Right lobe of liver (tissue), 6 donors: ENCODE measurements around the gene ST3GAL5. TPM values are rescaled to one million over a fixed set of nuclear protein-coding genes. Genes with fewer than 3 reads are reported as not detected.
A peak's percentile ranks its signal among the peaks of the same experiment; 100 is the strongest.

Source experiments
- ATAC-seq, 4 donors: fragments of 200-7000 bp; cut with Tn5 transposase; one replicate each; pipeline ENCODE4 v1.9.1; 2020; ENCODE audit warnings: mild to moderate bottlenecking in 4 of 4, moderate library complexity in 4 of 4
- DNase-seq, 3 donors: peaks; one replicate each; pipeline ENCODE4 v3.0.0-alpha.2; 2020
- H3K27ac ChIP-seq, 3 donors: fragments of 200-600 bp; one replicate each; pipeline ENCODE4 v1.8.0; 2022
- H3K27me3 ChIP-seq, 2 donors: fragments of 200-600 bp; one replicate each; pipeline ENCODE4 v1.8.0; 2022
- H3K36me3 ChIP-seq, 4 donors: fragments of 200-600 bp; sonication (generic) in 1 of 4; one replicate each; pipeline versions ENCODE4 v1.5.1 to v1.8.0; 2017 to 2022; ENCODE audit warnings: control low read depth in 1 of 4
- H3K4me1 ChIP-seq, 4 donors: fragments of 200-600 bp; sonication (generic) in 1 of 4; one replicate each; pipeline versions ENCODE4 v1.5.1 to v1.8.0; 2017 to 2022; ENCODE audit warnings: control low read depth in 1 of 4
- H3K4me3 ChIP-seq, 3 donors: fragments of 200-600 bp; one replicate each; pipeline ENCODE4 v1.8.0; 2022
- H3K9me3 ChIP-seq, 4 donors: fragments of 200-600 bp; sonication (generic) in 1 of 4; one replicate each; pipeline versions ENCODE4 v1.5.1 to v1.8.0; 2017 to 2022; ENCODE audit warnings: control low read depth in 1 of 4
- POLR2A ChIP-seq: fragments of 450-650 bp; IDR thresholded peaks from one replicate; pipeline ENCODE4 v1.6.1; 2017; ENCODE audit warnings: antibody characterized with exemption, mild to moderate bottlenecking
- WGBS: methylation state at CpG from one replicate; pipeline ENCODE4 v1.1.6; 2018; ENCODE audit warnings: low coverage, low lambda C conversion rate; ENCODE audit not compliant: insufficient coverage; ENCODE audit errors: missing lambda C conversion rate; 5-methylcytosine and 5-hydroxymethylcytosine counted together
- intact Hi-C, 2 donors: fragments of 100-400 bp; cut with DNase I; formaldehyde crosslinking; loops; one replicate each; pipeline versions ENCODE4 v1.11.2 to v1.14.1; 2022
- total RNA-seq, 6 experiments: library from RNA; depleted of rRNA in 2 of 6; stranded (reverse); fragments of >200 nt in 2 of 6; fragmentation: NEBNext Ultra II Directional in 3 of 6; extraction: Animal tissue kit (Norgen Biotek cat#: 25700) in 3 of 6; gene quantifications; one replicate each; pipeline versions ENCODE4 v1.1.0 to v1.2.4, GENCODE V29; 2016 to 2023
- TF ChIP-seq, protein P1 (sequence below), 4 donors: fragments of 200-600 bp in 3 of 4; fragments of 450-650 bp in 1 of 4; IDR thresholded peaks; one replicate each; pipeline versions ENCODE4 v1.5.1 to v1.8.0; 2016 to 2022; ENCODE audit warnings: antibody characterized with exemption in 4 of 4, mild to moderate bottlenecking in 2 of 4
- donor health status: DM: no; HTN: yes; CAD: no.
- donor health status: DM: no; HTN: no; CAD: no.
- donor health status: DM: no; HTN: no; CAD: no.
- donor health status: DM: no; HTN: yes; CAD: no.
- donor health status: DM: no; HTN: yes; CAD: no.

ST3GAL5 gene
- total RNA-seq, 6 experiments from 2014 or later: 8.6 to 22.2 (median 10.9) TPM

- WGBS: 43% methylated on average over 5 of the region's 5 CpGs
- H3K4me3 ChIP-seq: no peak overlapping the region
- TF ChIP-seq, protein P1, sequence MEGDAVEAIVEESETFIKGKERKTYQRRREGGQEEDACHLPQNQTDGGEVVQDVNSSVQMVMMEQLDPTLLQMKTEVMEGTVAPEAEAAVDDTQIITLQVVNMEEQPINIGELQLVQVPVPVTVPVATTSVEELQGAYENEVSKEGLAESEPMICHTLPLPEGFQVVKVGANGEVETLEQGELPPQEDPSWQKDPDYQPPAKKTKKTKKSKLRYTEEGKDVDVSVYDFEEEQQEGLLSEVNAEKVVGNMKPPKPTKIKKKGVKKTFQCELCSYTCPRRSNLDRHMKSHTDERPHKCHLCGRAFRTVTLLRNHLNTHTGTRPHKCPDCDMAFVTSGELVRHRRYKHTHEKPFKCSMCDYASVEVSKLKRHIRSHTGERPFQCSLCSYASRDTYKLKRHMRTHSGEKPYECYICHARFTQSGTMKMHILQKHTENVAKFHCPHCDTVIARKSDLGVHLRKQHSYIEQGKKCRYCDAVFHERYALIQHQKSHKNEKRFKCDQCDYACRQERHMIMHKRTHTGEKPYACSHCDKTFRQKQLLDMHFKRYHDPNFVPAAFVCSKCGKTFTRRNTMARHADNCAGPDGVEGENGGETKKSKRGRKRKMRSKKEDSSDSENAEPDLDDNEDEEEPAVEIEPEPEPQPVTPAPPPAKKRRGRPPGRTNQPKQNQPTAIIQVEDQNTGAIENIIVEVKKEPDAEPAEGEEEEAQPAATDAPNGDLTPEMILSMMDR (IDR thresholded peaks at IDR 0.05): no peak
- TF ChIP-seq POLR2A: no peak
- DNase-seq: no peak
- H3K27ac ChIP-seq: peak overlapping the region in 1 of 3 donors; percentile 24
- H3K9me3 ChIP-seq: no peaks in the 10 kb centered on the region
- H3K27me3 ChIP-seq: no peaks in the 10 kb centered on the region
- intact Hi-C loops: no loop called here
- no peaks in the 10 kb centered on the region for H3K4me1 ChIP-seq
- H3K36me3 ChIP-seq: peaks cover 0 to 34% (median 4%) of the 10 kb centered on the region in 4 donors
- ATAC-seq: no peak
These were observed 27.1 kb downstream of the ST3GAL5 start for GRCh38 chr2:85861650-85862049.

- WGBS: 67% methylated on average over 1 of the region's 1 CpG
- Histone ChIP-seq H3K27me3 (no peaks in the 10 kb centered on the region), H3K9me3 (no peaks in the 10 kb centered on the region), H3K4me1 (no peaks in the 10 kb centered on the region), H3K4me3 (no peak overlapping the region), H3K36me3 (peaks cover 0 to 34% (median 4%) of the 10 kb centered on the region in 4 donors), H3K27ac (peak overlapping the region in 1 of 3 donors; percentile 24)
- peak; percentile 38 to 65 (median 54) for ATAC-seq
- TF ChIP-seq, protein P1 (IDR thresholded peaks at IDR 0.05): no peak
- no peak for TF ChIP-seq POLR2A
- no peak for DNase-seq
- intact Hi-C loops: no loop called here
These were observed 27.6 kb downstream of the ST3GAL5 start for GRCh38 chr2:85861180-85861579.

- Histone ChIP-seq H3K27ac (no peak overlapping the region), H3K4me3 (no peak overlapping the region), H3K27me3 (no peaks in the 10 kb centered on the region), H3K36me3 (peaks cover 0 to 34% (median 4%) of the 10 kb centered on the region in 4 donors), H3K9me3 (no peaks in the 10 kb centered on the region), H3K4me1 (no peaks in the 10 kb centered on the region)
- intact Hi-C loops: no loop called here
- ATAC-seq (no peak), DNase-seq (peak in 1 of 3 donors; percentile 11)
- whole genome bisulfite sequencing: 66% methylated on average over 3 of the region's 3 CpGs
- TF ChIP-seq POLR2A: no peak
- TF ChIP-seq, protein P1 (IDR thresholded peaks at IDR 0.05): no peak
These were observed 29.9 kb downstream of the ST3GAL5 start for GRCh38 chr2:85858841-85859240.

DNA sequence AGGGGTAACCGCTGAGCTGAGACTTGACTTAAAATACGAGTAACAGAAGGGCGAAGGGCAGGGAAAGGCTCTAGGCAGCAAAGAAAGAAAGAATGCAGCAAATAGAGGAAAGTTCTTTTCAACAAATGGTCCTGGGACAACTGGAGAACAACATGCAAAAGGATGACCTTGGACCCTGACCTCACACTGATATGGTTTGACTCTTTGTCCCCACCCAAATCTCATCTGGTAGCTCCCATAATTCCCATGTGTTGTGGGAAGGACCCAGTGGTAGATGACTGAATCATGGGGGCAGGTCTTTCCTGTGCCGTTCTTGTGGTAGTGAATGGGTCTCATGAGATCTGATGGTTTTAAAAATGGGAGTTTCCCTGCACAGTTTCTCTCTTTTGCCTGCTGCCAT, 33.9 kb downstream of the ST3GAL5 start:
- Histone ChIP-seq H3K4me1 (peaks cover 0 to 3% (median 0%) of the 10 kb centered on the region in 4 donors), H3K27ac (no peak overlapping the region)
- TF ChIP-seq, protein P1 (IDR thresholded peaks at IDR 0.05): no peak
- no peak for TF ChIP-seq POLR2A

GRCh38 chr2:85854166-85854509, 34.7 kb downstream of the ST3GAL5 start:
- intact Hi-C loops: no loop called here
- peak in 1 of 4 donors; percentile 12 for ATAC-seq
- TF ChIP-seq POLR2A: no peak
- TF ChIP-seq, protein P1 (IDR thresholded peaks at IDR 0.05): no peak
- H3K4me1 ChIP-seq: peaks cover 0 to 3% (median 0%) of the 10 kb centered on the region in 4 donors
- H3K27ac ChIP-seq: peak overlapping the region in 2 of 3 donors; percentile 64 to 74
- H3K4me3 ChIP-seq: peak overlapping the region in 1 of 3 donors; percentile 10
- H3K27me3 ChIP-seq: no peaks in the 10 kb centered on the region
- H3K9me3 ChIP-seq: no peaks in the 10 kb centered on the region
- no peak for DNase-seq
- WGBS: 80% methylated on average over 3 of the region's 3 CpGs
- H3K36me3 ChIP-seq: peaks cover 0 to 14% (median 3%) of the 10 kb centered on the region in 4 donors

More for the DNA sequence above, 33.9 kb downstream of the ST3GAL5 start:
- Histone ChIP-seq H3K27me3 (no peaks in the 10 kb centered on the region), H3K4me3 (no peak overlapping the region), H3K9me3 (no peaks in the 10 kb centered on the region), H3K36me3 (peaks cover 0 to 18% (median 4%) of the 10 kb centered on the region in 4 donors)
- no peak for ATAC-seq
- 89% methylated on average over 3 of the region's 4 CpGs for WGBS
- DNase-seq: no peak
- intact Hi-C loops: no loop called here
